GM21423 (cell line): ENCODE results near the gene ARHGEF7.
"Not testable (repeated sequence)": the region's sequence is repeated elsewhere in the genome, so short reads cannot be mapped to it uniquely, and the experiment has no call there.

ENCODE experiments used
- ATAC-seq: cut with Tn5 transposase; IDR thresholded peaks from one replicate; pipeline ENCODE4 v1.9.1; 2021; ENCODE audit warnings: mild to moderate bottlenecking, moderate library complexity; ENCODE audit not compliant: unreplicated experiment

The ARHGEF7 gene

GRCh38 chr13:111115061-111115964, at the start of gene ARHGEF7:
ARHGEF7 (plus strand) TSS chr13:111115310; CDS start chr13:111115527, 217 bp downstream.
- peak; percentile 23 for ATAC-seq

GRCh38 chr13:111065698-111066097, 49.4 kb upstream of the ARHGEF7 start:
- no peak for ATAC-seq

GRCh38 chr13:111066544-111066943, 48.6 kb upstream of the ARHGEF7 start:
- ATAC-seq = no peak

- no peak for ATAC-seq
Measured at GRCh38 chr13:111068009-111068350, 47.1 kb upstream of the ARHGEF7 start.

- not testable (repeated sequence) for ATAC-seq
Measured at GRCh38 chr13:111071120-111071519, 44.0 kb upstream of the ARHGEF7 start.

- ATAC-seq = not testable (repeated sequence)
Measured at GRCh38 chr13:111071526-111071925, 43.6 kb upstream of the ARHGEF7 start.

- ATAC-seq = no peak
Measured at GRCh38 chr13:111074826-111075225, 40.3 kb upstream of the ARHGEF7 start.

GRCh38 chr13:111076155-111077013, 38.7 kb upstream of the ARHGEF7 start:
- ATAC-seq = no peak

- ATAC-seq = no peak
Measured at GRCh38 chr13:111079375-111079774, 35.7 kb upstream of the ARHGEF7 start.

- no peak for ATAC-seq
Measured at GRCh38 chr13:111080642-111081041, 34.5 kb upstream of the ARHGEF7 start.

GRCh38 chr13:111082240-111082639, 32.9 kb upstream of the ARHGEF7 start:
- ATAC-seq = no peak

- ATAC-seq = not testable (repeated sequence)
Measured at GRCh38 chr13:111082769-111083168, 32.3 kb upstream of the ARHGEF7 start.

- ATAC-seq = not testable (repeated sequence)
Measured at GRCh38 chr13:111083693-111084092, 31.4 kb upstream of the ARHGEF7 start.

GRCh38 chr13:111090169-111090568, 24.9 kb upstream of the ARHGEF7 start:
- no peak for ATAC-seq

GRCh38 chr13:111092685-111093084, 22.4 kb upstream of the ARHGEF7 start:
- no peak for ATAC-seq

GRCh38 chr13:111093136-111093535, 22.0 kb upstream of the ARHGEF7 start:
- no peak for ATAC-seq

- no peak for ATAC-seq
Measured at GRCh38 chr13:111093634-111094033, 21.5 kb upstream of the ARHGEF7 start.

GRCh38 chr13:111095031-111095840, 19.9 kb upstream of the ARHGEF7 start:
- no peak for ATAC-seq

- no peak for ATAC-seq
Measured at GRCh38 chr13:111095911-111096501, 19.1 kb upstream of the ARHGEF7 start.

GRCh38 chr13:111099290-111099689, 15.8 kb upstream of the ARHGEF7 start:
- ATAC-seq = no peak
